IgD-negative memory B cell (primary cell): Measurements from ENCODE around the gene EIF4E1B. TPM values are rescaled to one million over a fixed set of nuclear protein-coding genes. Genes with fewer than 3 reads are reported as not detected.

ENCODE experiments used
- H3K27ac Mint-ChIP-seq, 3 donors: one replicate each; pipeline ENCODE4 v1.8.0; 2020 to 2022; ENCODE audit warnings: mild to moderate bottlenecking in 3 of 3, mixed read lengths in 3 of 3, moderate library complexity in 1 of 3
- H3K27me3 Mint-ChIP-seq: one replicate; pipeline ENCODE4 v1.8.0; 2021; ENCODE audit warnings: mixed read lengths
- H3K36me3 Mint-ChIP-seq: one replicate; pipeline ENCODE4 v1.8.0; 2020; ENCODE audit warnings: mild to moderate bottlenecking, mixed read lengths
- H3K4me1 Mint-ChIP-seq, 3 donors: one replicate each; pipeline ENCODE4 v1.8.0; 2020 to 2022; ENCODE audit warnings: mixed read lengths in 3 of 3, mild to moderate bottlenecking in 1 of 3
- H3K4me3 Mint-ChIP-seq, 4 donors: one replicate each; pipeline ENCODE4 v1.8.0; 2020 to 2022; ENCODE audit warnings: mild to moderate bottlenecking in 4 of 4, mixed read lengths in 4 of 4, moderate library complexity in 3 of 4
- H3K9me3 Mint-ChIP-seq, 3 donors: one replicate each; pipeline ENCODE4 v1.8.0; 2020 to 2021; ENCODE audit warnings: mixed read lengths in 3 of 3, mild to moderate bottlenecking in 1 of 3
- polyA plus RNA-seq: library from polyadenylated mRNA; unstranded; fragments of 300-500 nt; fragmentation: Illumina TruSeq; gene quantifications from one replicate; pipeline ENCODE4 v1.2.3, GENCODE V29; 2021

Gene EIF4E1B
- polyA plus RNA-seq, 1 donor from 2014 or later: not detected

- H3K27ac Mint-ChIP-seq: peak overlapping the region in 1 of 3 donors; percentile 73
- peak overlapping the region in 3 of 4 donors; percentile 25 to 55 (median 48) for H3K4me3 Mint-ChIP-seq
- peaks cover 11 to 23% (median 14%) of the 10 kb centered on the region in 3 donors for H3K4me1 Mint-ChIP-seq
- no peaks in the 10 kb centered on the region for H3K36me3 Mint-ChIP-seq
- peaks cover 29% of the 10 kb centered on the region for H3K27me3 Mint-ChIP-seq
- H3K9me3 Mint-ChIP-seq: no peaks in the 10 kb centered on the region
Observed at GRCh38 chr5:176628406-176629228, 1.9 kb upstream of the EIF4E1B start.

DNA sequence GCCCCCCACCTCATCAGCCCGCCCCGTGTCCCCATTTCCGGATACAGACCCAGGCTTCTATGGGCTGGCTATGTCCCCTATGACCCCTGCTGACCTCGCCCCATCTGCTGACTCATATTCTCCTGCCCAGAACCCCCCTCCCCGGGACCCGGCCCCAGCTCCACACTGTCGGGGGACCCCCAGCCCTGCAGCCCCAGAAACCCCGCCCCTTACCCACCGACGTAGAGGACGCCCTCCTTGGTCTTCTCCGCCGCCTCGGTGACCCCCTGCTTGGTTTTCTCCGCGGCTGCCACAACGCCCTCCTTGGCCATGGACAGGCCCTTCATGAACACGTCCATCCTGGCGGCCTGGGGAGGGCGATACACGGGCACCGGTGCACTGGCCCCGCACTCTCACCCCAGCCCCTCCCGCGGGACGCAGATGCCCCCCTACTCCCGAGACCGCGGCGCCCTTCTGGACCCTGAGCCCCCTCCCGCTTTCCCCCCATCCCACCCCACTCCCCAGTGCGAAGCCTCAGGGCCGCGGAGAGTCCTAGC is 1.1 kb upstream of the EIF4E1B start:
- Mint-ChIP-seq H3K4me3 (peak overlapping the region; percentile 25 to 76 (median 46)), H3K4me1 (peaks cover 18 to 28% (median 21%) of the 10 kb centered on the region in 3 donors), H3K27ac (peak overlapping the region in 1 of 3 donors; percentile 80), H3K36me3 (no peaks in the 10 kb centered on the region), H3K27me3 (peaks cover 34% of the 10 kb centered on the region), H3K9me3 (no peaks in the 10 kb centered on the region)

DNA sequence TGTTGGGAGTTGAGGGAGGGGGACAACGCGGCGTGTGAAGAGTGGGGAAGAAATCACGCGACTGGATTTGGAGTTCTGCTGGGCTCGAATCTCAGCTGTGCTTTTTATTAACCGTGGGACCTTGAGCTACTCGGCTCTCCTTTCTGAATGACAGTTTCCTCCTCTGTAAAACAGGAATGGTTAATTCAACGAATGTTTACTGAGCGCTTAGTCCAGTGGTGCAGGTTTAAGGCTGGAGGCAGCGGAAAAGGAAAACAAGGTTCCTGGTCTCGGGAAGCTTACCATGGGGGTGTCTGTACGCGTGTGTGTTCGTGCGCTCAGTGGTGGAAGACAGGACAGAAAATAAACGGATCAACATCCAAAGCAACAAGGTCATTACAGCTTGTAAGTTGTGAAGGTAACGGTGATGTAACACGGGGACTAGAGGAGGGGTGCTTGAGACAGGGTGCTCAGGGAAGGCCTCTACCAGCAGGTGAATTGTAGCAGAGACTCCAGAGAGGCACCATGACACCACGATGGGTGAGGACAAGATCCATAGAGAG is 277 bp downstream of the EIF4E1B start:
- peaks cover 31% of the 10 kb centered on the region for H3K27me3 Mint-ChIP-seq
- no peaks in the 10 kb centered on the region for H3K36me3 Mint-ChIP-seq
- peak overlapping the region in 1 of 3 donors; percentile 33 for H3K27ac Mint-ChIP-seq
- H3K9me3 Mint-ChIP-seq: no peaks in the 10 kb centered on the region
- H3K4me1 Mint-ChIP-seq: peaks cover 24 to 34% (median 27%) of the 10 kb centered on the region in 3 donors
- H3K4me3 Mint-ChIP-seq: peak overlapping the region; percentile 38 to 86 (median 74)

DNA sequence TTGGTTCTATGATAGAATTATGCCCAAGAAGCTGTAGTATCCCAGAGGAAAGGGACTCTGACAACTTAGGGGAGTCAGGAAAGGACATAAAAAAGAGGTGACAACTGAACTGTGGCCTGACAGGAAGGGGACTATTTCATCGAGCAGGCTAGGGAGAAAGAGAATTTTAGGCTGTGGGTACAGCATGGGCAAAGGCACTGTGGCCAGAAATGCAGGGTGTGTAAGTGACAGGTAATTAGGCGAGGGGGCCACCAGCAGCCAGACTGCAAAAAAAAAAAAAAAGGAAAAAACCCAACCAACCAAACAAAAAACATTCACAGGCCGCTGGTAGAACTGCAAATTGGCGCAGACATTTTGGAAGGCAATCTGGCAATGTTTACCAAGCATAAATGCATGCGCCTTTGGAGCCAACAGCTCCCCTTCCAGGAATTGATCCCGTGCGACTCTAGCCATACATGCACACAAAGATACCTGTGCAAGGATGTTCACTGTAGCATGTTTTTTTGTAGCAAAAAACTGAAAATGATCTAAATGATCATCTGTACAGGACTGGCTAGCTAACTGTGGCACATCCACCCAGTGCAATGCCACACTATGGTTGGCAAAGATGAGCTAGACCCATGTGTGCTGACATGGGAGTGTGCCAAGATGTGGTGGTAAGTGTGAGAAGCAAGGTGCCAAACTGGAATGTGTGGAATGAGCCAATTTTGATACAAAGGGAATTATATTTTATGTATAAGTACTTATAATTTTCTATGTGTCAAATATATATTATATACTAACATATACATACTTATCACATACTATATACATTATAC is 1.1 kb downstream of the EIF4E1B start:
- no peaks in the 10 kb centered on the region for H3K9me3 Mint-ChIP-seq
- peaks cover 24 to 34% (median 25%) of the 10 kb centered on the region in 3 donors for H3K4me1 Mint-ChIP-seq
- H3K36me3 Mint-ChIP-seq: no peaks in the 10 kb centered on the region
- H3K4me3 Mint-ChIP-seq: peak overlapping the region in 2 of 4 donors; percentile 18 to 70
- no peak overlapping the region for H3K27ac Mint-ChIP-seq
- H3K27me3 Mint-ChIP-seq: peaks cover 32% of the 10 kb centered on the region

DNA sequence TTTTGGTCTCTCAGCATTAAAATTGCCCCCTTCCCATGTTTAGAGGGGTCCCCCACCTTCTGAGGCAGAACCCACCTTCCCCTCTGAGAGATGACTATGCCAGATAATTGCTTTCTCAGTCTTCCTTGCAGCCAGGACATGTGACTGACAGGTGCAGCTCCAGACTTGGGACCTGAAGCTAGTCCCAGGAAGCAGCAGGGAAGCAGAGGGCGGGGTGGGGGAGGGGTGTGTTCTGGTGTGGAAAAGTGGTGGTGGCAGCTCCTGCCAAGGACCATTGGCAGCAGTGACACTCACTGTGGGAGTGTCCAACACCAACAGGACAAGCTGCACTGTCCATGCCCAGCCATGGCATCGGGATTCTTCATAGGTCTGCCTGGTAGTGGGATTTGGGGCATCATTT is 2.3 kb downstream of the EIF4E1B start:
- no peaks in the 10 kb centered on the region for H3K9me3 Mint-ChIP-seq
- H3K4me3 Mint-ChIP-seq: peak overlapping the region in 1 of 4 donors; percentile 86
- peaks cover 29% of the 10 kb centered on the region for H3K27me3 Mint-ChIP-seq
- peaks cover 24 to 31% (median 25%) of the 10 kb centered on the region in 3 donors for H3K4me1 Mint-ChIP-seq
- H3K27ac Mint-ChIP-seq: no peak overlapping the region
- H3K36me3 Mint-ChIP-seq: no peaks in the 10 kb centered on the region

GRCh38 chr5:176633598-176633997 is 3.1 kb downstream of the EIF4E1B start:
- Mint-ChIP-seq H3K36me3 (peaks cover 2% of the 10 kb centered on the region), H3K27ac (no peak overlapping the region), H3K27me3 (peaks cover 30% of the 10 kb centered on the region), H3K4me1 (peaks cover 24 to 31% (median 25%) of the 10 kb centered on the region in 3 donors), H3K4me3 (peak overlapping the region; percentile 1 to 86 (median 69)), H3K9me3 (no peaks in the 10 kb centered on the region)

GRCh38 chr5:176636426-176636825 is 6.0 kb downstream of the EIF4E1B start:
- Mint-ChIP-seq H3K27ac (no peak overlapping the region), H3K4me1 (peaks cover 16 to 20% (median 20%) of the 10 kb centered on the region in 3 donors), H3K4me3 (peak overlapping the region in 1 of 4 donors; percentile 29), H3K9me3 (no peaks in the 10 kb centered on the region), H3K36me3 (peaks cover 2% of the 10 kb centered on the region), H3K27me3 (peaks cover 17% of the 10 kb centered on the region)

- Mint-ChIP-seq H3K27ac (no peak overlapping the region), H3K4me3 (peak overlapping the region in 1 of 4 donors; percentile 65), H3K36me3 (peaks cover 2% of the 10 kb centered on the region), H3K4me1 (peaks cover 16 to 20% (median 19%) of the 10 kb centered on the region in 3 donors), H3K27me3 (peaks cover 17% of the 10 kb centered on the region), H3K9me3 (no peaks in the 10 kb centered on the region)
Observed at GRCh38 chr5:176637556-176637955, 7.1 kb downstream of the EIF4E1B start.

DNA sequence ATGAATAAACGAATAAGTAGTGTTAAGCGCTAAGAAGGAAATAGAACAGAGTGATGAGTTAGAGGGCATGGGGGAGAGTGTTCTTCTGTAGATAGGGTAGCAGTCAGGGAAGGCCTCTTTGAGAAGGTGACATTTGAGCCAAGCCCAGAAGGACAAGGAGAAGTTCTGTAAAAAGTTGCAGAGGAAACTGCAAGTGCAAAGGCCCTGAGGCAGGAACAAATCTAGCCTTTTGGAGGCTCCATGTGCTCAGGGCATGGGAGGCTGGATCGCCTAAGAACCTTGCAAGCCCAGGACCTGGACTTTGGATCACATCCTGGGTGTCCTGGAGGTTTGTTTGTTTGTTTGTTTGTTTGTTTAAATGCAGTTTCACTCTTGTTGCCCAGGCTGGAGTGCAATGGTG is 8.0 kb downstream of the EIF4E1B start:
- peaks cover 17% of the 10 kb centered on the region for H3K27me3 Mint-ChIP-seq
- H3K4me1 Mint-ChIP-seq: peaks cover 14 to 16% (median 15%) of the 10 kb centered on the region in 3 donors
- no peak overlapping the region for H3K4me3 Mint-ChIP-seq
- H3K27ac Mint-ChIP-seq: no peak overlapping the region
- H3K9me3 Mint-ChIP-seq: no peaks in the 10 kb centered on the region
- peaks cover 2% of the 10 kb centered on the region for H3K36me3 Mint-ChIP-seq

- peaks cover 14% of the 10 kb centered on the region for H3K27me3 Mint-ChIP-seq
- peaks cover 7 to 8% (median 7%) of the 10 kb centered on the region in 3 donors for H3K4me1 Mint-ChIP-seq
- H3K4me3 Mint-ChIP-seq: no peak overlapping the region
- H3K27ac Mint-ChIP-seq: no peak overlapping the region
- no peaks in the 10 kb centered on the region for H3K9me3 Mint-ChIP-seq
- H3K36me3 Mint-ChIP-seq: peaks cover 2% of the 10 kb centered on the region
Observed at GRCh38 chr5:176639208-176639607, 8.7 kb downstream of the EIF4E1B start.

DNA sequence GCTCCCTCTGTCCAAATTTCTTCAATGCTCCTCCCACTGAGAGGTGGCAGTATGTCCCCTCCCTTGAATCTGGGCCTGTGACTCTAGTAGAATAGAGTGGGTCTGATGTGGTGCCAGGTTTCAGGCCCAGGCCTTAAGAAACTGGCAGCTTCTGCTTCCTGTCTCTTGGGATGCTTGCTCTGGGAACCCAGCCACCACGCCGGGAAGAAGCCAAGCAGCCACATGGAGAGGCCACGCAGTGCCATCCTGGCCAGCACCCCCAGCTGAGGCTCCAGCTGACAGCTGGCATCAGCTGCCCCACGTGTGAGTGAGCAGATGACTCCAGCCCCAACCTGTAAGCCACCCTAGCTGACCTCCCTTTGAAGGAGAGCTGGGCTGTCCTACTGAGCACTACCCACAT is 9.5 kb downstream of the EIF4E1B start:
- no peak overlapping the region for H3K4me3 Mint-ChIP-seq
- H3K9me3 Mint-ChIP-seq: no peaks in the 10 kb centered on the region
- peaks cover 4% of the 10 kb centered on the region in 3 donors for H3K4me1 Mint-ChIP-seq
- peaks cover 14% of the 10 kb centered on the region for H3K27me3 Mint-ChIP-seq
- H3K27ac Mint-ChIP-seq: no peak overlapping the region
- H3K36me3 Mint-ChIP-seq: peaks cover 2% of the 10 kb centered on the region

DNA sequence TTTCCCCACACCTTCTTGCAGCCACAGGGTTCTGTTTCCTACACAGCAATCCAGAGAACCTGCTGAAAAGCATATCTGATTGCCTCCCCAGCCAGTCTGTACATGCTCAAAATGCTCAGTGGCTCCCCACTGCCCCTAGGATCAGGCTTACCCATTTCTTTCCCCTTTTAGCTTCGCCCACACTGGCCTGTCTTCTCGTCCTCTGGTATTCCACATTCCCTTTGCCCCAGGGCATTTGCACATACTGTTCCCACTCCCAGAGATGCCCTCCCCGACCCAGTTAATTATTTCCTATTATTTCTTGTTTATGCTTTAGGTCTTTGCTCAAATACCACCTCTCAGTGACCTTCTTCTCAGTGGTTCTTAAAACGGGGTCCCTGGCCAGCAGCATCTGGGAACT is 10.1 kb downstream of the EIF4E1B start:
- H3K4me3 Mint-ChIP-seq: no peak overlapping the region
- H3K27ac Mint-ChIP-seq: no peak overlapping the region
- no peaks in the 10 kb centered on the region for H3K4me1 Mint-ChIP-seq
- no peaks in the 10 kb centered on the region for H3K9me3 Mint-ChIP-seq
- peaks cover 2% of the 10 kb centered on the region for H3K36me3 Mint-ChIP-seq
- H3K27me3 Mint-ChIP-seq: peaks cover 14% of the 10 kb centered on the region

DNA sequence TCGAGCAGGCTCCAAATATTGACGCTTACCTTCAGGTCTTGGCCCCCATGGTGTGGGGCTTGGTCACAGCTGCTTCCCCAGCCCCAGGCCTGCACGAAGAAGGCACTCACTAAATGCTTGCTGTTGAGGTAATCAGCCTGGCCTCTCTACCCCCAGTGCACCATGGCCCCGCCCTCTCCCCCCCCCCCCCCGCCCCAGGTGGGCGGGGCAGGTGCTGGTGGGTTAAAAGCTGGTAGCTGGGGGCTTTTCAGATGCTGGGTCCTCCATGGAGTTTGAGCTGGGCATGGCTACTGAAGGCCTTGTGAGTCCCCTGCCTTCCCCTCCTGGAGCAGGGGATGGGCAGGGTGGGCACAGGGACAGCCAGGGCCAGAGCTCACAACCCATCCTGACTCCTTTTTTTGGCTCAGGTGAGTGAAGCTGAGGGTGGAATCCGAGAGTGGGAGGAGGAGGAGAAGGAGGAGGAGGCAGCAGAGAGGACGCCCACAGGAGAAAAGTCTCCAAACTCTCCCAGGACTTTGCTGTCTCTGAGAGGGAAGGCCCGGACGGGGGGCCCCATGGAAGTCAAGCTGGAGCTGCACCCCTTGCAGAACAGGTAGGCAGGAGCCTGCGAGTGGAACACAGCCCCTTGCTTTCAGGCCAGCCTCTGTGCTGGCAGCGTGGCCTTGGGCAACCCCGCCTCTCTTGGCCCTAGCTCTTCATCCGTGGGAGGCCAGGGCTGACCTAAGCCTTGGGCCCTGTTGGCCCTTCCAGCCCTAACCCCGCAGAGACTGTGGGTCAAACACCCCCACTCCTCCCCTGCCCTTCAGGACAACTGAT is 12.4 kb downstream of the EIF4E1B start:
- Mint-ChIP-seq H3K36me3 (peaks cover 2% of the 10 kb centered on the region), H3K27me3 (peaks cover 5% of the 10 kb centered on the region), H3K9me3 (no peaks in the 10 kb centered on the region), H3K27ac (no peak overlapping the region), H3K4me1 (peaks cover 7 to 12% (median 9%) of the 10 kb centered on the region in 3 donors), H3K4me3 (no peak overlapping the region)
